Measurements from ENCODE around the gene SRSF4.

GRCh38 chr1:29224356-29224837, 42.7 kb upstream of the SRSF4 start:
- TF ChIP-seq CTCF (IDR thresholded peaks at IDR 0.05 in 2 of 3, conservative IDR thresholded peaks at IDR 0.05 in 1 of 3; ENCODE audit: borderline replicate concordance in 1 of 3, insufficient read depth in 1 of 3, low read depth in 2 of 3, low read length in 2 of 3) (no peak), POLR2A (IDR thresholded peaks at IDR 0.05; ENCODE audit: borderline replicate concordance, extremely low read depth, insufficient read depth, insufficient read length) (no peak), YY1 (IDR thresholded peaks at IDR 0.05; ENCODE audit: extremely low read depth, insufficient replicate concordance, low read depth, low read length) (no peak)

All from HCT116 (cell line).